Measurements from ENCODE around the gene LINGO3.

LINGO3 gene

DNA sequence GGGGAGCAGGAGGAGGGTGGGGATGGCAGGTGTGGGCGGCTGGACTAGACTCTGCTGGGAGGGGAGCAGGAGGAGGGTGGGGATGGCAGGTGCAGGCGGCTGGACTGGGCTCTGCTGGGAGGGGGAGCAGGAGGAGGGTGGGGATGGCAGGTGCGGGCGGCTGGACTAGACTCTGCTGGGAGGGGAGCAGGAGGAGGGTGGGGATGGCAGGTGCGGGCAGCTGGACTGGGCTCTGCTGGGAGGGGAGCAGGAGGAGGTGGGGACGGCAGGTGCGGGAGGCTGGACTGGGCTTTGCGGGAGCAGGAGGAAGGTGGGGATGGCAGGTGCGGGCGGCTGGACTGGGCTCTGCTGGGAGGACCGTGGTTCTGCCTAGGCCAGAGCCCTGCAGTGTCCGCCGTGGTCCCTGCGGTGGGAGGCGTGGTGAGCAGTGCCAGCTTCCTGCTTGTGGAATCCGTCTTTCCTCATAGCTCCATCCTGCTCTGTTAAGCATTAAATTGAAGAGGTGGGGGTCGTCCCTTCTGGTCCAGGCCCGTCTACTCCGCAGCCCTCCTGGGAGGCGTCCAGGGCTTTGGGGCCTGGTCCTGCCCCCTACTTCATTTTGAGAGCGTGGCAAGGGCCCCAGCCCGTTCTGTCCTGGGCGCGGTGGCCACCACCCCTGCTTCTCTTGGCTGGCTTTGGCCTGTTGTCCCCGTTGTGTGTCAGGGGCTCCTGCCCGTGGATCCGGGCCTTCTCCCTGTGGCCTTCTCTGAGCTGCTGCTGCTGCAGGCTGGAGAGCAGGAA is 25.3 kb upstream of the LINGO3 start:
- CTCF ChIA-PET, result no interaction called here
- H3K27ac ChIP-seq (ENCODE audit: extremely low read depth, low read depth, low read length), result peak overlapping the region; percentile 26; the same call in 1 of the 2 replicates
- POLR2A ChIA-PET, result no interaction called here

DNA sequence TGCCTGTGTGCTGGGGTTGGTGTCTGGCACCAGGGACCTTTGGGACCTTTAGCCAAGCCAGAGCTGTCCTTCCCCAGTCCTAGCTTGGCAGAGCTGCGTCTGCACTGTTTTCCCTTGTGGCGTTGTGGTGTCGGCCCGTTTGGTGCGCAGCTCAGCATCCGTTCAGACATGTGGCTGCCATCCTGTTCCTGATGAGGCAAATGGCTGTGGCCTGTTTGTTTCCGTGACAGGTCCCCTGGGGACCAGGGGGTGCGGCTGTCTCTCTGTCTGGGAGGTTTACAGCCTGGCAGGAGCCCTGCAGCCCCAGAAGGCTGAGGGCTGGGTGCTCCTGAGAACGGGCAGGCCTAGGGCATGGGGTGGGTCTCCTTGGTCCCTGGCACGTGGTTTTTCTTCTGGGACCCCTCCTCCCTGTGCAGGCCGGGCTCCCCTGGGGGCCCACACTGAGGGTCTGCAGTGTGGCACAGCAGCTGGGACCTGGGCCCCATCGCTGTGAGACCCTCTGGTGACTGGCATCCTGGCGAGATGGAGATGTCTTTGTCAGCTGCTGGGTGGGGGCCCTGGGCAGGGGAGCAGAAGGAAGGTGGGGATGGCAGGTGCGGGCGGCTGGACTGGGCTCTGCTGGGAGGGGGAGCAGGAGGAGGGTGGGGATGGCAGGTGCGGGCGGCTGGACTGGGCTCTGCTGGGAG is 24.5 kb upstream of the LINGO3 start:
- peaks cover 14% of the 10 kb centered on the region for H3K4me1 ChIP-seq (ENCODE audit: control insufficient read depth, insufficient read depth, low read length)
- peaks cover 0 to 9% of the 10 kb centered on the region in 2 experiments; a peak in 1 of 3 replicates for H3K36me3 ChIP-seq (ENCODE audit: control insufficient read depth in 2 of 2, insufficient read depth in 1 of 2, low read length in 2 of 2)
- ChIA-PET CTCF (no interaction called here), POLR2A (interaction anchor here (0.6 kb wide), 1 partner anchor 8 kb away, joined by 4 read pairs; no protein-coding TSS in a partner anchor)
- H3K9me3 ChIP-seq (ENCODE audit: control insufficient read depth, insufficient read depth, low read depth, low read length), result no peaks in the 10 kb centered on the region
- no peak overlapping the region for H3K4me3 ChIP-seq (ENCODE audit: low read depth, low read length)
- 0 out of 2 replicates have a peak overlapping the region, but pooled peaks have one; percentile 22 for H3K27ac ChIP-seq (ENCODE audit: extremely low read depth, low read depth, low read length)
- TF ChIP-seq GLIS1 (tag by site-specific recombination; IDR thresholded peaks at IDR 0.05) (peak; percentile 66), ZNF24 (tag by site-specific recombination; IDR thresholded peaks at IDR 0.05) (no peak), HOXD13 (CRISPR knock-in tag; IDR thresholded peaks at IDR 0.05; ENCODE audit: borderline replicate concordance) (no peak), ZNF169 (tag by site-specific recombination; IDR thresholded peaks at IDR 0.05) (no peak), KLF1 (tag by site-specific recombination; IDR thresholded peaks at IDR 0.05) (peak; percentile 53; the same call in 1 of the 2 replicates)

More for the DNA sequence above, 25.3 kb upstream of the LINGO3 start:
- H3K36me3 ChIP-seq (ENCODE audit: control insufficient read depth in 2 of 2, insufficient read depth in 1 of 2, low read length in 2 of 2), result peaks cover 0 to 9% of the 10 kb centered on the region in 2 experiments; a peak in 1 of 3 replicates
- H3K4me3 ChIP-seq (ENCODE audit: low read depth, low read length), result no peak overlapping the region
- peaks cover 14% of the 10 kb centered on the region for H3K4me1 ChIP-seq (ENCODE audit: control insufficient read depth, insufficient read depth, low read length)
- H3K9me3 ChIP-seq (ENCODE audit: control insufficient read depth, insufficient read depth, low read depth, low read length), result no peaks in the 10 kb centered on the region
- TF ChIP-seq ZNF777 (tag by site-specific recombination; IDR thresholded peaks at IDR 0.05; ENCODE audit: borderline replicate concordance) (no peak), ZNF23 (tag by site-specific recombination; IDR thresholded peaks at IDR 0.05; ENCODE audit: borderline replicate concordance) (no peak), ZNF311 (tag by site-specific recombination; IDR thresholded peaks at IDR 0.05; ENCODE audit: borderline replicate concordance) (no peak), SP2 (tag by site-specific recombination; IDR thresholded peaks at IDR 0.05) (no peak), HOXC10 (CRISPR knock-in tag; IDR thresholded peaks at IDR 0.05) (no peak), ZNF610 (tag by site-specific recombination; IDR thresholded peaks at IDR 0.05; ENCODE audit: borderline replicate concordance) (no peak), ZNF76 (tag by site-specific recombination; IDR thresholded peaks at IDR 0.05; ENCODE audit: borderline replicate concordance, low read depth) (no peak)
- TF ChIP-seq, protein P1, sequence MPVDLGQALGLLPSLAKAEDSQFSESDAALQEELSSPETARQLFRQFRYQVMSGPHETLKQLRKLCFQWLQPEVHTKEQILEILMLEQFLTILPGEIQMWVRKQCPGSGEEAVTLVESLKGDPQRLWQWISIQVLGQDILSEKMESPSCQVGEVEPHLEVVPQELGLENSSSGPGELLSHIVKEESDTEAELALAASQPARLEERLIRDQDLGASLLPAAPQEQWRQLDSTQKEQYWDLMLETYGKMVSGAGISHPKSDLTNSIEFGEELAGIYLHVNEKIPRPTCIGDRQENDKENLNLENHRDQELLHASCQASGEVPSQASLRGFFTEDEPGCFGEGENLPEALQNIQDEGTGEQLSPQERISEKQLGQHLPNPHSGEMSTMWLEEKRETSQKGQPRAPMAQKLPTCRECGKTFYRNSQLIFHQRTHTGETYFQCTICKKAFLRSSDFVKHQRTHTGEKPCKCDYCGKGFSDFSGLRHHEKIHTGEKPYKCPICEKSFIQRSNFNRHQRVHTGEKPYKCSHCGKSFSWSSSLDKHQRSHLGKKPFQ (tag by site-specific recombination; IDR thresholded peaks at IDR 0.05), result no peak
- TF ChIP-seq, protein P2, sequence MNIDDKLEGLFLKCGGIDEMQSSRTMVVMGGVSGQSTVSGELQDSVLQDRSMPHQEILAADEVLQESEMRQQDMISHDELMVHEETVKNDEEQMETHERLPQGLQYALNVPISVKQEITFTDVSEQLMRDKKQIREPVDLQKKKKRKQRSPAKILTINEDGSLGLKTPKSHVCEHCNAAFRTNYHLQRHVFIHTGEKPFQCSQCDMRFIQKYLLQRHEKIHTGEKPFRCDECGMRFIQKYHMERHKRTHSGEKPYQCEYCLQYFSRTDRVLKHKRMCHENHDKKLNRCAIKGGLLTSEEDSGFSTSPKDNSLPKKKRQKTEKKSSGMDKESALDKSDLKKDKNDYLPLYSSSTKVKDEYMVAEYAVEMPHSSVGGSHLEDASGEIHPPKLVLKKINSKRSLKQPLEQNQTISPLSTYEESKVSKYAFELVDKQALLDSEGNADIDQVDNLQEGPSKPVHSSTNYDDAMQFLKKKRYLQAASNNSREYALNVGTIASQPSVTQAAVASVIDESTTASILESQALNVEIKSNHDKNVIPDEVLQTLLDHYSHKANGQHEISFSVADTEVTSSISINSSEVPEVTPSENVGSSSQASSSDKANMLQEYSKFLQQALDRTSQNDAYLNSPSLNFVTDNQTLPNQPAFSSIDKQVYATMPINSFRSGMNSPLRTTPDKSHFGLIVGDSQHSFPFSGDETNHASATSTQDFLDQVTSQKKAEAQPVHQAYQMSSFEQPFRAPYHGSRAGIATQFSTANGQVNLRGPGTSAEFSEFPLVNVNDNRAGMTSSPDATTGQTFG (tag by site-specific recombination; IDR thresholded peaks at IDR 0.05; ENCODE audit: borderline replicate concordance), result no peak

DNA sequence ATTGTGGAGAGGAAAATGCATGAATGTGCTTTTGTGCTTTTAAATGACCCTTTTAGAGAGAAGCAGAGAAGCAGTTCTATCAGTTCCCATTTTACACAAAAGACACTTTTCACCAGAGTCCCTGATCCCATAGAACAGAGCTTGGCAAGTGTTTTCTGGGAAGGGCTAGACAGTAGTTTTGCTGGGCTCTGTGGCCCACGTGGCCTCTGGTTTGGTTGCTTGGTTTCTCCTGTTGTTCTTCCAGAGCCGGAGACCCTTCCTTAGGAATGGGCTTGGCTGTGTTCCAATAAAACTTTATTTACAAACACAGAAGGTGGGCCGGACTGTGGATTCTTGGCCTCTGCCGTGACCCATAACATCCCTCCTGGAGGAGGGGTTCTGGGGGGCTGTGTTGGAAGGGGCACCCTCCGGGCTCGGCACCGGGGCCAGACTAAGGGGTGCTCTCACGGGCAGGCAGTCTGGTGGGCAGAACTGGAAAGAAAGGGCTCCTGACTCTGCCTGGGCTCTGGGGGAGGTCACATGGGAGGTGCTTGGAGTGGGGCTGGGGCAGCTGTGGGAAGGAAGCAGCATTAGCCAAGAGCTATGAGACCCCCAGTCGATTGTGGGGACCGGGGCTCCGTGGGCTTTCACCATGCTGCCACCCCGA is 23.8 kb upstream of the LINGO3 start:
- Histone ChIP-seq H3K36me3 (ENCODE audit: control insufficient read depth in 2 of 2, insufficient read depth in 1 of 2, low read length in 2 of 2) (peaks cover 0 to 12% of the 10 kb centered on the region in 2 experiments; a peak in 1 of 3 replicates), H3K9me3 (ENCODE audit: control insufficient read depth, insufficient read depth, low read depth, low read length) (no peaks in the 10 kb centered on the region), H3K27ac (ENCODE audit: extremely low read depth, low read depth, low read length) (peak overlapping the region; percentile 12), H3K4me3 (ENCODE audit: low read depth, low read length) (no peak overlapping the region), H3K4me1 (ENCODE audit: control insufficient read depth, insufficient read depth, low read length) (peaks cover 14% of the 10 kb centered on the region)
- ChIA-PET CTCF (no interaction called here), POLR2A (no interaction called here)
- TF ChIP-seq ZNF132 (tag by site-specific recombination; IDR thresholded peaks at IDR 0.05; ENCODE audit: borderline replicate concordance), result no peak
- TF ChIP-seq ZNF335 (tag by site-specific recombination; conservative IDR thresholded peaks at IDR 0.05), result peak; percentile 64
- TF ChIP-seq IKZF3 (tag by site-specific recombination; IDR thresholded peaks at IDR 0.05), result peak; percentile 77
- TF ChIP-seq GLIS1 (tag by site-specific recombination; IDR thresholded peaks at IDR 0.05), result peak; percentile 5; the same call in 1 of the 2 replicates
